ENCODE measurements around the gene PLPP7. TPM values are rescaled to one million over a fixed set of nuclear protein-coding genes. Genes with fewer than 3 reads are reported as not detected.

PLPP7 gene
- total and polyA plus RNA-seq, 2 donors from 2014 or later = 4.0 to 5.5 TPM

- FAIRE-seq (no peak), DNase-seq (no peak)
- no peak overlapping the region for H3K9ac ChIP-seq (ENCODE audit: low read length in 3 of 3)
- H3K27ac ChIP-seq (ENCODE audit: low read depth in 2 of 2, low read length in 2 of 2) = no peak overlapping the region
- H3K27me3 ChIP-seq (ENCODE audit: control insufficient read depth, insufficient read depth, low read length) = no peaks in the 10 kb centered on the region
- H3K4me3 ChIP-seq (ENCODE audit: low read length in 3 of 3) = no peak overlapping the region
- no peaks in the 10 kb centered on the region for H3K9me3 ChIP-seq (ENCODE audit: control insufficient read depth in 2 of 3, insufficient read depth in 1 of 3, low read length in 3 of 3)
- H3K4me1 ChIP-seq (ENCODE audit: control insufficient read depth in 2 of 3, insufficient read depth in 2 of 3, low read depth in 1 of 3, low read length in 3 of 3) = no peaks in the 10 kb centered on the region
- intact Hi-C loops (cut with DNase I) = no loop called here
- no peak for TF ChIP-seq CTCF (IDR thresholded peaks at IDR 0.05; ENCODE audit: borderline replicate concordance, extremely low read depth, insufficient read depth)
- no peaks in the 10 kb centered on the region for H3K36me3 ChIP-seq (ENCODE audit: control insufficient read depth in 2 of 3, insufficient read depth in 3 of 3, low read length in 3 of 3)
Observed at GRCh38 chr9:131296460-131296859, 6.9 kb downstream of the PLPP7 start.

GRCh38 chr9:131296906-131297500 lies 7.5 kb downstream of the PLPP7 start:
- TF ChIP-seq CTCF (IDR thresholded peaks at IDR 0.05; ENCODE audit: borderline replicate concordance, extremely low read depth, insufficient read depth) = no peak
- intact Hi-C loops (cut with DNase I) = no loop called here
- Histone ChIP-seq H3K36me3 (ENCODE audit: control insufficient read depth in 2 of 3, insufficient read depth in 3 of 3, low read length in 3 of 3) (no peaks in the 10 kb centered on the region), H3K27me3 (ENCODE audit: control insufficient read depth, insufficient read depth, low read length) (no peaks in the 10 kb centered on the region), H3K4me3 (ENCODE audit: low read length in 3 of 3) (no peak overlapping the region), H3K9ac (ENCODE audit: low read length in 3 of 3) (no peak overlapping the region), H3K4me1 (ENCODE audit: control insufficient read depth in 2 of 3, insufficient read depth in 2 of 3, low read depth in 1 of 3, low read length in 3 of 3) (no peaks in the 10 kb centered on the region), H3K27ac (ENCODE audit: low read depth in 2 of 2, low read length in 2 of 2) (no peak overlapping the region), H3K9me3 (ENCODE audit: control insufficient read depth in 2 of 3, insufficient read depth in 1 of 3, low read length in 3 of 3) (no peaks in the 10 kb centered on the region)
- DNase-seq (no peak), FAIRE-seq (no peak)

- no peak overlapping the region for H3K27ac ChIP-seq (ENCODE audit: low read depth in 2 of 2, low read length in 2 of 2)
- no peak for TF ChIP-seq CTCF (IDR thresholded peaks at IDR 0.05; ENCODE audit: borderline replicate concordance, extremely low read depth, insufficient read depth)
- H3K36me3 ChIP-seq (ENCODE audit: control insufficient read depth in 2 of 3, insufficient read depth in 3 of 3, low read length in 3 of 3) = no peaks in the 10 kb centered on the region
- H3K9me3 ChIP-seq (ENCODE audit: control insufficient read depth in 2 of 3, insufficient read depth in 1 of 3, low read length in 3 of 3) = no peaks in the 10 kb centered on the region
- FAIRE-seq (no peak), DNase-seq (no peak)
- no peak overlapping the region for H3K4me3 ChIP-seq (ENCODE audit: low read length in 3 of 3)
- intact Hi-C loops (cut with DNase I) = no loop called here
- no peaks in the 10 kb centered on the region for H3K4me1 ChIP-seq (ENCODE audit: control insufficient read depth in 2 of 3, insufficient read depth in 2 of 3, low read depth in 1 of 3, low read length in 3 of 3)
- no peaks in the 10 kb centered on the region for H3K27me3 ChIP-seq (ENCODE audit: control insufficient read depth, insufficient read depth, low read length)
- no peak overlapping the region for H3K9ac ChIP-seq (ENCODE audit: low read length in 3 of 3)
Observed at GRCh38 chr9:131297903-131298302, 8.4 kb downstream of the PLPP7 start.

DNA sequence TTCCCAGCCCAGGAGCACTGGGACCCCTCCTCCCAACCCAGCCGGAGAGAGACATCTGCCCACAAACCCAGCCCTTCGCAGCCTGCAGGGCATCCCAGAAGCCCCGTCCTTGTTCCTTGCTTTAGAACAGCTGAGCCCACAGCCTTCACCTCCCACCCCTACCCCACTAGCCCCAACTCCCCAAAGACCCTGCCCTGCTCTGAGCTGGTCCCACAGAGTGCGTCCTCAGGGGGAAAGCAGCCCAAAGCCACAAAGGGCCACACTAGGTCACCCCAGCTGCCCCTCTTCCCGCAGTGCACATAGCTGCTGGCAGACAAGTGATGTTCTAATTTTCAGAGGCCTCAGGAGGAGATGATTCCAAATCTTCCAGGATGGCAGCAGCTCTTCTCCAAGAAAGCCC lies 8.8 kb downstream of the PLPP7 start:
- Histone ChIP-seq H3K9ac (ENCODE audit: low read length in 3 of 3) (no peak overlapping the region), H3K27me3 (ENCODE audit: control insufficient read depth, insufficient read depth, low read length) (no peaks in the 10 kb centered on the region), H3K27ac (ENCODE audit: low read depth in 2 of 2, low read length in 2 of 2) (no peak overlapping the region), H3K4me1 (ENCODE audit: control insufficient read depth in 2 of 3, insufficient read depth in 2 of 3, low read depth in 1 of 3, low read length in 3 of 3) (no peaks in the 10 kb centered on the region), H3K9me3 (ENCODE audit: control insufficient read depth in 2 of 3, insufficient read depth in 1 of 3, low read length in 3 of 3) (no peaks in the 10 kb centered on the region), H3K36me3 (ENCODE audit: control insufficient read depth in 2 of 3, insufficient read depth in 3 of 3, low read length in 3 of 3) (no peaks in the 10 kb centered on the region), H3K4me3 (ENCODE audit: low read length in 3 of 3) (no peak overlapping the region)
- no peak for DNase-seq
- FAIRE-seq = no peak
- intact Hi-C loops (cut with DNase I) = no loop called here
- no peak for TF ChIP-seq CTCF (IDR thresholded peaks at IDR 0.05; ENCODE audit: borderline replicate concordance, extremely low read depth, insufficient read depth)
